DOHH2 (cell line): ENCODE measurements around the gene P2RY6.

Source experiments
- EZH2phosphoT487 ChIP-seq: fragments of 200-600 bp; sonication (generic); IDR thresholded peaks from 2 replicates; pipeline ENCODE4 v1.6.1; 2017; ENCODE audit warnings: borderline replicate concordance, mild to moderate bottlenecking, antibody characterized with exemption, low read length, moderate library complexity, mixed read lengths
- TF ChIP-seq, protein P1 (sequence below): fragments of 200-600 bp; sonication (generic); IDR thresholded peaks from one replicate; pipeline ENCODE4 v1.5.1; 2014; ENCODE audit warnings: antibody characterized with exemption, mild to moderate bottlenecking, low read depth, low read length; ENCODE audit not compliant: poor library complexity, severe bottlenecking

- no peak for TF ChIP-seq EZH2phosphoT487
- TF ChIP-seq, protein P1, sequence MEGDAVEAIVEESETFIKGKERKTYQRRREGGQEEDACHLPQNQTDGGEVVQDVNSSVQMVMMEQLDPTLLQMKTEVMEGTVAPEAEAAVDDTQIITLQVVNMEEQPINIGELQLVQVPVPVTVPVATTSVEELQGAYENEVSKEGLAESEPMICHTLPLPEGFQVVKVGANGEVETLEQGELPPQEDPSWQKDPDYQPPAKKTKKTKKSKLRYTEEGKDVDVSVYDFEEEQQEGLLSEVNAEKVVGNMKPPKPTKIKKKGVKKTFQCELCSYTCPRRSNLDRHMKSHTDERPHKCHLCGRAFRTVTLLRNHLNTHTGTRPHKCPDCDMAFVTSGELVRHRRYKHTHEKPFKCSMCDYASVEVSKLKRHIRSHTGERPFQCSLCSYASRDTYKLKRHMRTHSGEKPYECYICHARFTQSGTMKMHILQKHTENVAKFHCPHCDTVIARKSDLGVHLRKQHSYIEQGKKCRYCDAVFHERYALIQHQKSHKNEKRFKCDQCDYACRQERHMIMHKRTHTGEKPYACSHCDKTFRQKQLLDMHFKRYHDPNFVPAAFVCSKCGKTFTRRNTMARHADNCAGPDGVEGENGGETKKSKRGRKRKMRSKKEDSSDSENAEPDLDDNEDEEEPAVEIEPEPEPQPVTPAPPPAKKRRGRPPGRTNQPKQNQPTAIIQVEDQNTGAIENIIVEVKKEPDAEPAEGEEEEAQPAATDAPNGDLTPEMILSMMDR: no peak
Measured at GRCh38 chr11:73236205-73236765, 35.9 kb upstream of the P2RY6 start.
